NK-92 treated with Interleukin-12 subunit alpha and Interleukin-12 subunit beta, amount 100 ng/mL, for 24 hours (cell line): Measurements from ENCODE around the gene TMPRSS9.

Source experiments
- DNase-seq: peaks from one replicate; lab custom pipeline; 2025; lab: John Stamatoyannopoulos, UW

TMPRSS9 gene

DNA sequence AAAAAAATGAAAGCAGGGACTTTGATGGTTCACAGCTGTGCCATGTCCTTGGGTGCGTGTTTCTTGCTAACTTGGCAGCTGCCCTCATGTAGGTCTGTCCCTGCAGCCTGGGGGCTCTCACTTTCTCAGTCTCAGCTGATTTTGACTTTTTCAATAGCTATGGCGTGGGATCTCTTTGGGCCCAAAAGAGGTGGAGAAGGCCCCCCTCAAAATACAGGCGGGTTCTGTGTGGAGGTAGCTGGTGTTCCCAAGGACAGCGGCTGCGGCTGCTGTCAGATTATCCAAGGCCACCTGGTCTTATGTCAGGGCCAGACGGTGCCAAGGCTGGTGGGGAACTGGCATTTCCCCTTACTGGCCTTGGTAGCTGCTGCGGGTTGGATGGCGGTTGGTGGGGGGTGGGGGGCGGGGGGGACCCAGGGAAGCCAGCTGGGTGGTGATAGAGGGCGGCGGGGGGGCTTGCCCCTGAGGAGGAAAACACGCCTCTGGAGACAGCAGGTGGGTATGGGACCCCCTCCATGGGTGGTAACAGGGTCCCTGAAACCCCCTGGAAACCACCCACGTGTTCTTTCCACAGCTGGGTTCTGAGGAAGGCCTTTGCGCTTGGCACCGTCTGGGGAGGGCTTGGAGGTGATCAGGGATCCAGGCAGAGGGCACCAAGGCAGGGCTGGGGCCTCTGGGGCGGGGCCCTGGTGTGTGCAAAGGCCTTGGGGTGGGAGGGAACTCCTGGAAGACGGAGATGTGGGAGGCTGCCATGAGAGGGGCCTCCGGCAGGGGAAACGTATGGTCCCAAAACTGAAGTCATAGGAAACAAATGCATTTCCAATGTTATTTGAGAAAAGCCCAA lies 63.2 kb downstream of the TMPRSS9 start:
- no peak for DNase-seq

DNA sequence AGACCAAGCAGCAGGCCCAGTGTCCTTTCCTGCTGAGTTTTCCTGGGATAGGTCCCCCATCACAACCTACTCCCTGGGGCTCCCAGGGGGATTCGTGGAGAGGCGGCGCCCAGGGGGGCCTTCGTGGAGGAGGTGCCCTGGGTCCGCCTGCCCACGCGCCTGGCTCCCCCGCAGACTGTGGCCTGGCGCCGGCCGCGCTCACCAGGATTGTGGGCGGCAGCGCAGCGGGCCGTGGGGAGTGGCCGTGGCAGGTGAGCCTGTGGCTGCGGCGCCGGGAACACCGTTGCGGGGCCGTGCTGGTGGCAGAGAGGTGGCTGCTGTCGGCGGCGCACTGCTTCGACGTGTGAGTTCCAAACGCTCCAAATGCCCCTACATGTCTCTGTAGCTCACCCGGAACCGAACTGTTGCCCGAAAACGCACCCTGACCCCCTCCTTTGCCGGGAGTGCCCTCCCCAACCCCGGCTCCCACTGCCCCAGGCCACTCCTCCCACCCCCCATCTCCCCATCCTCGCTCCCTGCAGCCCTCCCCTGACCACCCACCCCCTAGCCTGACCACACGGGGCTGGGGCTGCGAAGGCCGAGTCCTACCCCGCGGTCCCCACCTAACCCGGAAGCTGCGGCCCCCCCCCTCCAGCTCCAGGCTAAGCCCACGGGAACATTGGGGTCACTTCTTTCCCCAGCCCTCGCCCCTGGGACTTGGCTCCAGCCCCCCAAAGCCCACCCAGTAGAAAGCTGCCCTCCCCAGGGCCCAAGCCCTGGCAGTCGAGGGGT lies 64.0 kb downstream of the TMPRSS9 start:
- DNase-seq: no peak

DNA sequence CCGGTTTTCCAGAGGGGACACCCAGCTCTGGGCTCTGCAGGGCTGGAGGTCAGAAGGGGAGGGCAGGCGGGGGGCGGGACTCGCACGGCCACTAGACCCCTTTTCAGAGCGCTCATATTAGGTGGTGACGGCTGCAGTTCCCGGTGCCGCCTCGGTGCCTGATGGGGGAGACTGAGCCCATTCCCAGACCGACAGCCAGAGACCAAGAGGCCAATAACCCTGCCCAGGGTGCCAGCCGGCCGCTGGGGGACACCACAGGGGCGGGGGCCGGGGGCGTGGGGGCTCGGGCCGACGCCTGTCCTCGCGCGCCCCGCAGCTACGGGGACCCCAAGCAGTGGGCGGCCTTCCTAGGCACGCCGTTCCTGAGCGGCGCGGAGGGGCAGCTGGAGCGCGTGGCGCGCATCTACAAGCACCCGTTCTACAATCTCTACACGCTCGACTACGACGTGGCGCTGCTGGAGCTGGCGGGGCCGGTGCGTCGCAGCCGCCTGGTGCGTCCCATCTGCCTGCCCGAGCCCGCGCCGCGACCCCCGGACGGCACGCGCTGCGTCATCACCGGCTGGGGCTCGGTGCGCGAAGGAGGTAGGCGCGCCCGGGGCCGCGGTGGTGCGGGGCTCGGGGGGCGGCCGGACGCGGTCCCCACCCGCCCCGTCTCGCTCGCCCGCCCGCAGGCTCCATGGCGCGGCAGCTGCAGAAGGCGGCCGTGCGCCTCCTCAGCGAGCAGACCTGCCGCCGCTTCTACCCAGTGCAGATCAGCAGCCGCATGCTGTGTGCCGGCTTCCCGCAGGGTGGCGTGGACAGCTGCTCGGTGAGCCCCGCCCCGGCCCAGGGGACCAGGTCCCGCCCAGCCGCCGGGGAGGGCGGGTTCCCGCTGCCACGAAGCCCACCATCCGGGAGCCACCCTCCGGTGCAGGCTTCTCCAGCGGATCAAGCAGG lies 64.9 kb downstream of the TMPRSS9 start:
- no peak for DNase-seq

GRCh38 chr19:2425622-2426581 lies 65.8 kb downstream of the TMPRSS9 start:
- no peak for DNase-seq

- DNase-seq: peak; percentile 43
These were observed 66.8 kb downstream of the TMPRSS9 start for GRCh38 chr19:2426611-2427428.

GRCh38 chr19:2427429-2428320 lies 67.6 kb downstream of the TMPRSS9 start, which contains the start of gene TIMM13:
Gene TIMM13, minus strand, starts transcription at chr19:2427586. Its CDS starts 53 bp downstream, at chr19:2427533.
- DNase-seq: peak; percentile 95

DNA sequence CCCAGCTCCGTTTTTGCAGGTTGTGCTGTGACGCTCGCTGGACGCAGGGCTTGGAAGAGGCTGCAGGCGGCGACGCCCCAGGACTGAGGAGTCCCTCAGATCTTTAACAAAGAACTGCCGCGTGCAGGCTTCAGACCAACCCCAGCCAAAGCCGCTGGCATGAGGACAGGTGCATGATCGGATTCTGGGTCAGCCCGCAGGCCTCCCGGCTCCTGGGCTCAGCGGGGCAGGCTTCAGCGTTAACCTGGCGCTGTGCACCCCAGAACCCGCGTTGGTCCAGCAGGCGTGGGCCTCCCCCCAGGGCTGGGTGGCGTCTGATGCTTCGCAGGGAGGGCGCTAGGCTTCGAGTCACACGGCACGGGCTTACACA lies 68.2 kb downstream of the TMPRSS9 start:
- no peak for DNase-seq

- DNase-seq: no peak
These were observed 69.0 kb downstream of the TMPRSS9 start for GRCh38 chr19:2428756-2429711.

DNA sequence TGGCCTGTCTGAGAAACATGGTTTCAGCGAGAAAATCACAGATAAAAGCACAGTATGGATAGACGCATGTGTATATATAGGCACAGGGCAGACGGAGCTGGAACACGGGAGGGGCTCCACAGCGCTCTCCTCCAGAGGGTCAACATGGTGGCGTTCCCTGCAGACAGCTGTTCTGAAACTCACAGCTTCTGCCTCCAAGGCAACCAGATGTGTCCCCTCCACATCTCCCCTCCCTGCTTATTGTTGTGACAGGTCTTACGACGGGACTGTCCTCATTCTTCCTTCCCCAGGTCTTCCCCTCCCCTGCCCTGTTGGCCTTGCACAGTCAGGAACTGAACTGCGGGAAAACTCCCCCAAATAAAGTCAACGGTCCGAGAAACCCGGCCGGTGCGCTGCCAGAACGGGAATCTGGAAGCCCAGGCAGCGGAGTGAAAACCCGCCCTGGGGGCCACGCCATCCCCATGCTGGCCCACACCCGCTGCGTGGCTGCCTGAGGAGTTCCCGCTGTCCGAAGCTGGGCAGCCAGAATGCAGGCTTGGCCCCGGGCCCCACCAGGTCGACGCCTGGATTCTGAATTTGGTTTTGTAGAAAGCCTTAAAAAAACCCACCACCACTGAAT lies 70.0 kb downstream of the TMPRSS9 start:
- no peak for DNase-seq

DNA sequence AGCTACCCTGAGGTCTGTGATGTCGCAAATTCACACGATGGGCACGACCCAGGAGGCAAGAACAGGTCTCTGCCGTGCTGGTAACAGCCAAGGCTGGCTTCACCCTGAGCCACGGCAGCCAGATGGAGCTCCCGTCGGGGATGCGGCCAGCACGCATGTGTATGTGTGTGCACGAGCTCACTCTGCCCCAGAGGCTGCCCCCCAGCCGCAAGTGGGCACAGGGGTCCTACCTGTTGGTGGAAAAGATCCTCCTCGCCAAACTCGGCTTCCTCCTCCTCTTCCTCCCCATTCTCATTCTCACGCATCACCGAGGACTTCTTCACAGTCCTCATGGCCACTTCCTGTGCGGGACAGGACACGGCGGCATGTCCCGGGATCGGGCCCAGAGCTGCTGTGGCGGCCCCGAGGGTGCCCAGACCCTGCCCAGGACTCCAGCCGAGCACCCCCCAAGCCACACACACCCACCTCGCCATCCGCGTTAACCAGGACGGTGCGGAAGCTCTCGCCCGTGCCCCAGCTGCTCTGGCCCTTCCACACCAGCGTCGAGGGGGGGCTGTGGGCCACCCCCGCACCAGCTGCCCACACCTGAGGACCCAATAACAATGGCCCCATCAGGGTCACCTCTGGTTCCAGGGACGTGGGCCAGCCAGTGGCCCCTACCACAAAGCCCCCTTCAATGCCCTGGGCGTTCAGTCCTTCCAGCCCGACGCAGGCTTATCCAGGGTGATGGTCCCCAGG lies 71.4 kb downstream of the TMPRSS9 start:
- DNase-seq: no peak

DNA sequence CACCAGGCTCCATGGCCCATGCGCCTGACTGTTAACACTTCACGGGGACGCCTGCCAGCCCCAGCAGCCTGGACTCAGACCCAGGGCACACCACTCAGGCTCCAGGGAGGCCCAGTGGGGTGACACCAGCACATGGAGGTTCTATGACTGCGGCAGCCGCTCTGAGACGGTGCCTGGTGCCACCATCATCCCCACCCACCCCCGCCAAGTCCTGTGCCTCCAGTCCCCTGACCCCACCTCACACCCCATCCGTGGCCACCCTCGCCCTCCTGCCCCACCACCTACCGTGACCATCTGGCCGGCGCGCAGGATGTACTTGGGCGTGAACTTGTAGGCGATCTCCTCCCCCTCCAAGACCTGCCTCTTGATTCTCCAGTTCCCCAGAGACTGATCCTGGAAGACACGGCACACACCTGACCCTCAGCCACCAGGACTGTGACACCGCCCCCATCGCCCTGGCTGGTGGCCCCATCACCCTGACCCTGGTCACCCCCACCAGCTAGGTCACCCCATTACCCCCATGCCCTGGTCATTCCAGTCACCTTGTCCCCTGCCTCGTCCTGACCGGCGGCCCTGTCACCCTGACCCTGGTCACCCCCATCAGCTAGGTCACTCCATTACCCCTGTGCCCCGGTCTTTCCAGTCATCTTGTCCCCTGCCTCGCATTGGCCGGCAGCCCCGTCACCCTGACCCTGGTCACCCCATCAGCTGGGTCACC lies 72.2 kb downstream of the TMPRSS9 start:
- no peak for DNase-seq

DNA sequence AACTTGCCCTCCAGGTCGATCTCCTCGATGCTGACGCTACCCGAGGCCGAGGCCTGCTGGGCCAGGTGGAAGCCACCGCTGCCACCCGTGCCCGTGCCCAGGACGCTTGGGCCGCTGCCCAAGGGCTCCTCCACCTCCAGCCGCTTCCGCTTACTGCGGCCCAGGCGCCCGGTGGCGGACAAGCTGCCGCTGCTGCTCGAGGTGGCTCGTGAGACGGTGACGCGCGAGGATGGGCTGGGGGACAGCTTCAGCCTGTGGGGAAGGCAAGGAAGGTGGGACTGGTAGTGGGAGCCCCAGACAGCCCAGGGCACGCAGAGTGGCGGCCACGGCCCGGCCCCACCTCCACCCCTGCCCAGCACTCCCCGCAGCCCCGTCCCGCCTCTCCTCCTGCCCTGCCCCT lies 73.8 kb downstream of the TMPRSS9 start:
- DNase-seq: no peak

- DNase-seq: no peak
These were observed 74.2 kb downstream of the TMPRSS9 start for GRCh38 chr19:2434267-2434666.

GRCh38 chr19:2434721-2435265 lies 74.7 kb downstream of the TMPRSS9 start:
- DNase-seq: no peak

DNA sequence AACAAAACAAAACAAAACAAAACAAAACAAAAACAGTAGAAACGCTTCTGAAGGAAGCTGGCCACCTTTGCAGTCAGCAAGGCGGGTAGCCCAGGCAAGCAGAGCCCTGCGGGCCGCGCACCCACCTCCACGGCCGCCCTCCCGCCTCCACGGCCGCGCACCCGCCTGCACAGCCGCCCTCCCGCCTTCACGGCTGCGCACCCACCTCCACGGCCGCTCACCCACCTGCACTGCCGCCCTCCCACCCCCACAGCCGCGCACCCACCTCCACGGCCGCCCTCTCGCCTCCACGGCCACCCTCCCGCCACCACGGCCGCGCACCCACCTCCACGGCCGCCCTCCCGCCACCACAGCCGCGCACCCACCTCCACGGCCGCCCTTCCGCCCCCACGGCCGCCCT lies 76.3 kb downstream of the TMPRSS9 start:
- no peak for DNase-seq

- no peak for DNase-seq
These were observed 76.9 kb downstream of the TMPRSS9 start for GRCh38 chr19:2436926-2437325.
